Body of pancreas (tissue), 4 donors: Measurements from ENCODE around the gene NOS1.

ENCODE experiments used
- POLR2A ChIP-seq, 3 donors: fragments of 450-650 bp; IDR thresholded peaks; one replicate each; pipeline ENCODE4 v1.6.1; 2016; ENCODE audit warnings: antibody characterized with exemption in 3 of 3, mild to moderate bottlenecking in 2 of 3
- TF ChIP-seq, protein P1 (sequence below), 7 experiments: fragments of 450-650 bp in 4 of 7; fragments of 200-600 bp in 3 of 7; sonication (generic) in 3 of 7; IDR thresholded peaks; one replicate each; pipeline ENCODE4 v1.5.1; 2016 to 2019; ENCODE audit warnings: antibody characterized with exemption in 7 of 7

DNA sequence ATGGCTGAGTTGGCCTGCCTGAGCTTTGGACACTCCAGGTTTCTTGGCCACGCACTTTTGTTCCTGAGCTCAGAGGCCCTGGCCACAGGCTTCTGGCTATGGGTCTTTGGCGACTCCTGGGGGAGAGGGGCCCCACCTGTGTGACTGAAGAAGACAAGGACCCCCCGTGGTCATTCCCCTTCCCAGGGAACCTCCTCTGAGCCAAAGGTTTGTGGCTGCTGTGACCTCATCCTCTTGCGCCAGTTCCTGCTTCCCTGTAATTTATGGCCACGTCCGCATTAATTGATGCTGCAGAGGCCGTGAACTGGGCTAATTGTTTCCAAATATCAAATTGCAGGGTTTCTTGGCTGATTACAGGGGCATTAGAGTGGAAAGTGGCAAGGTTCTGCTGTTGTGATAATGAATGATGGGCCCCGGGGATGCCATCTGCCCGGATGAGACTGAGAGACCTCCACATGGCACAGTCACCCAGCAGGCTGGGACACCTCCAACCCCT, 27.6 kb upstream of the NOS1 start:
- TF ChIP-seq, protein P1, sequence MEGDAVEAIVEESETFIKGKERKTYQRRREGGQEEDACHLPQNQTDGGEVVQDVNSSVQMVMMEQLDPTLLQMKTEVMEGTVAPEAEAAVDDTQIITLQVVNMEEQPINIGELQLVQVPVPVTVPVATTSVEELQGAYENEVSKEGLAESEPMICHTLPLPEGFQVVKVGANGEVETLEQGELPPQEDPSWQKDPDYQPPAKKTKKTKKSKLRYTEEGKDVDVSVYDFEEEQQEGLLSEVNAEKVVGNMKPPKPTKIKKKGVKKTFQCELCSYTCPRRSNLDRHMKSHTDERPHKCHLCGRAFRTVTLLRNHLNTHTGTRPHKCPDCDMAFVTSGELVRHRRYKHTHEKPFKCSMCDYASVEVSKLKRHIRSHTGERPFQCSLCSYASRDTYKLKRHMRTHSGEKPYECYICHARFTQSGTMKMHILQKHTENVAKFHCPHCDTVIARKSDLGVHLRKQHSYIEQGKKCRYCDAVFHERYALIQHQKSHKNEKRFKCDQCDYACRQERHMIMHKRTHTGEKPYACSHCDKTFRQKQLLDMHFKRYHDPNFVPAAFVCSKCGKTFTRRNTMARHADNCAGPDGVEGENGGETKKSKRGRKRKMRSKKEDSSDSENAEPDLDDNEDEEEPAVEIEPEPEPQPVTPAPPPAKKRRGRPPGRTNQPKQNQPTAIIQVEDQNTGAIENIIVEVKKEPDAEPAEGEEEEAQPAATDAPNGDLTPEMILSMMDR (IDR thresholded peaks at IDR 0.05): no peak
- TF ChIP-seq POLR2A (IDR thresholded peaks at IDR 0.05): no peak
